ENCODE data around the gene GDPD3. TPM values are rescaled to one million over a fixed set of nuclear protein-coding genes. Genes with fewer than 3 reads are reported as not detected.

Gene GDPD3
- total and polyA plus RNA-seq, 2 of the 13 experiments (the other 11 are each of a cell fraction or from before 2014, with no cell fraction given), result 18.7 to 20.6 TPM

DNA sequence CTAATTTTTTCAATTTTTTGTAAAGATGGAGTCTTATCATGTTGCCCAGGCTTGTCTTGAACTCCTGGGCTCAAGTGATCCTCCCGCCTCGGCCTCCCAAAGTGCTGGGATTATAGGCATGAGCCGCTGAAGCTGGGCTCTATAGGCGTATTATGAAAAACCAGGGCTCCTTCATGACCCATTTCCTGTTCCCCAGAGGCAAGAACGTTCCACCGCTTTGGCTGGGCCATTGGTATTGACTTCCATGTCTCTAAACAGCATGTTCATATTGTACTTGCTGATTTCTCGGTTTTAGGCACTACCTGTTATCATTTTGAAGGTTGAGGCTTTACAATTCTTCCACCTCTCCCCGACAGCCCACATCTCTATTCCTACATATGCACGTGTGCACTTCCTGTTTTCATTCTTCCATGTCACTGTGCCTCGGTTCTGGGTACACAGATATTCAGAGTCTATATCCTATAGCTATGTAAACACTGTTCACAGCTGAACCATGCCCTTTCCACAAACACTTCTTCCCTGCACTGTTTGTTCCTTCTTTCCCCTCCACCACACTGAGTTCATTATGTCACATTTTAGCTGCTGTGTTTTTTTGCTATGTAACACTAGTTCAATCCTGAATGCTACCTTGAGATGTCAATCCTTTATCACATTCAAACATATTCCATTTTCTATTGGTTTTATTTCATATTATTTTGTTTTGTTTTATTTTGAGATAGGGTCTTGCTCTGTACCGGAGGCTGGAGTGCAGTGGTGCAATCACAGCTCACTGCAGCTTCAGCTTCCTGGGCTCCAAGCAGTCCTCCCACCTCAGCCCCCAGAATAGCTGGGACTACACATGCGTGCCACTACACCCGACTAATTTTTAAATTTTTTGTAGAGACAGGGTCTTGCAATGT, 26.5 kb upstream of the GDPD3 start (continued):
- TF ChIP-seq ZBTB40 (IDR thresholded peaks at IDR 0.05) (no peak), ZBTB40 (CRISPR knock-in tag; IDR thresholded peaks at IDR 0.05) (0 out of 2 replicates have a peak, but pooled peaks have one; percentile 21), ZNF773 (CRISPR knock-in tag; IDR thresholded peaks at IDR 0.05; ENCODE audit: borderline replicate concordance) (no peak), AGO1 (IDR thresholded peaks at IDR 0.05; ENCODE audit: low read depth, low read length, poor library complexity, severe bottlenecking) (no peak), ZNF605 (CRISPR knock-in tag; IDR thresholded peaks at IDR 0.05) (peak; percentile 72), CHCHD3 (CRISPR knock-in tag; IDR thresholded peaks at IDR 0.05) (no peak), SNAI1 (CRISPR knock-in tag; IDR thresholded peaks at IDR 0.05; ENCODE audit: borderline replicate concordance) (no peak), NR3C1 (CRISPR knock-in tag; IDR thresholded peaks at IDR 0.05) (no peak), ZUFSP (CRISPR knock-in tag; IDR thresholded peaks at IDR 0.05; ENCODE audit: borderline replicate concordance) (no peak), GTF3A (CRISPR knock-in tag; conservative IDR thresholded peaks at IDR 0.05) (no peak), MTA3 (CRISPR knock-in tag; IDR thresholded peaks at IDR 0.05) (no peak), ZNF644 (CRISPR knock-in tag; IDR thresholded peaks at IDR 0.05; ENCODE audit: low read depth) (peak; percentile 85; the same call in 1 of the 2 replicates)
- TF ChIP-seq, protein P1, sequence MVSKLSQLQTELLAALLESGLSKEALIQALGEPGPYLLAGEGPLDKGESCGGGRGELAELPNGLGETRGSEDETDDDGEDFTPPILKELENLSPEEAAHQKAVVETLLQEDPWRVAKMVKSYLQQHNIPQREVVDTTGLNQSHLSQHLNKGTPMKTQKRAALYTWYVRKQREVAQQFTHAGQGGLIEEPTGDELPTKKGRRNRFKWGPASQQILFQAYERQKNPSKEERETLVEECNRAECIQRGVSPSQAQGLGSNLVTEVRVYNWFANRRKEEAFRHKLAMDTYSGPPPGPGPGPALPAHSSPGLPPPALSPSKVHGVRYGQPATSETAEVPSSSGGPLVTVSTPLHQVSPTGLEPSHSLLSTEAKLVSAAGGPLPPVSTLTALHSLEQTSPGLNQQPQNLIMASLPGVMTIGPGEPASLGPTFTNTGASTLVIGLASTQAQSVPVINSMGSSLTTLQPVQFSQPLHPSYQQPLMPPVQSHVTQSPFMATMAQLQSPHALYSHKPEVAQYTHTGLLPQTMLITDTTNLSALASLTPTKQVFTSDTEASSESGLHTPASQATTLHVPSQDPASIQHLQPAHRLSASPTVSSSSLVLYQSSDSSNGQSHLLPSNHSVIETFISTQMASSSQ (IDR thresholded peaks at IDR 0.05; ENCODE audit: low read depth), result peak; percentile 66
- TF ChIP-seq, protein P1 (CRISPR knock-in tag; IDR thresholded peaks at IDR 0.05; ENCODE audit: borderline replicate concordance), result peak; percentile 35; the same call in 1 of the 2 replicates

All from HepG2 (cell line).